Right lobe of liver (tissue), 4 donors: ENCODE results near the gene ZNF804A.

Source experiments
- CTCF ChIP-seq, 4 donors: fragments of 200-600 bp in 3 of 4; fragments of 450-650 bp in 1 of 4; IDR thresholded peaks; one replicate each; pipeline versions ENCODE4 v1.5.1 to v1.8.0; 2016 to 2022; ENCODE audit warnings: antibody characterized with exemption in 4 of 4, mild to moderate bottlenecking in 2 of 4
- POLR2A ChIP-seq: fragments of 450-650 bp; IDR thresholded peaks from one replicate; pipeline ENCODE4 v1.6.1; 2017; ENCODE audit warnings: antibody characterized with exemption, mild to moderate bottlenecking
- donor health status: DM: no; HTN: no; CAD: no.
- donor health status: DM: no; HTN: no; CAD: no.
- donor health status: DM: no; HTN: yes; CAD: no.

- no peak for TF ChIP-seq CTCF (IDR thresholded peaks at IDR 0.05)
- TF ChIP-seq POLR2A = no peak
Measured at GRCh38 chr2:184904991-184905390, 306.7 kb downstream of the ZNF804A start.
